C4-2B (cell line): Measurements from ENCODE around the gene HMGN4.

Experiments
- H3K27ac ChIP-seq: fragments of 450-650 bp; 2 replicates; pipeline ENCODE4 v1.5.1; 2017
- CTCF ChIP-seq: fragments of 450-650 bp; conservative IDR thresholded peaks from 2 replicates; pipeline ENCODE4 v1.5.1; 2017; ENCODE audit warnings: mild to moderate bottlenecking
- ZFX ChIP-seq: fragments of 450-650 bp; IDR thresholded peaks from 2 replicates; pipeline ENCODE4 v1.6.1; 2017

The HMGN4 gene

GRCh38 chr6:26563488-26563887, 25.3 kb downstream of the HMGN4 start:
- TF ChIP-seq ZFX: no peak
- TF ChIP-seq CTCF: no peak
- no peak overlapping the region for H3K27ac ChIP-seq

- TF ChIP-seq ZFX (no peak), CTCF (peak; percentile 22)
- no peak overlapping the region for H3K27ac ChIP-seq
Observed at GRCh38 chr6:26568601-26569432, 30.7 kb downstream of the HMGN4 start.

GRCh38 chr6:26569433-26569764, 31.2 kb downstream of the HMGN4 start:
- no peak overlapping the region for H3K27ac ChIP-seq
- no peak for TF ChIP-seq ZFX
- peak; percentile 3; the same call in 1 of the 2 replicates for TF ChIP-seq CTCF

GRCh38 chr6:26570027-26570809, 32.1 kb downstream of the HMGN4 start:
- TF ChIP-seq ZFX: no peak
- TF ChIP-seq CTCF: no peak
- H3K27ac ChIP-seq: no peak overlapping the region

GRCh38 chr6:26571592-26572296, 33.6 kb downstream of the HMGN4 start:
- peak overlapping the region; percentile 52 for H3K27ac ChIP-seq
- TF ChIP-seq ZFX: no peak
- TF ChIP-seq CTCF: no peak

- H3K27ac ChIP-seq: no peak overlapping the region
- TF ChIP-seq ZFX (no peak), CTCF (no peak)
Observed at GRCh38 chr6:26575494-26575939, 37.4 kb downstream of the HMGN4 start.
